Motor neuron (in vitro differentiated cells): Measurements from ENCODE around the gene BTBD9. TPM values are rescaled to one million over a fixed set of nuclear protein-coding genes. Genes with fewer than 3 reads are reported as not detected.

Experiments used
- ATAC-seq, 8 experiments: fragments of 200-7000 bp; cut with Tn5 transposase; replicated peaks in 6 of 8; 2 replicates each; pipeline ENCODE4 v1.8.0; 2021; ENCODE audit warnings: mild to moderate bottlenecking in 8 of 8, moderate library complexity in 8 of 8
- H3K27ac ChIP-seq, 2 donors: fragments of 250-450 bp; sonication (Bioruptor Pico); 2 replicates each; pipeline ENCODE4 v1.9.0; 2021; ENCODE audit warnings: antibody characterized with exemption in 2 of 2, mild to moderate bottlenecking in 2 of 2, moderate library complexity in 1 of 2
- H3K4me1 ChIP-seq, 2 donors: fragments of 250-450 bp; sonication (Bioruptor Pico); replicated peaks in 1 of 2; 2 replicates each; pipeline ENCODE4 v1.6.1; 2021; ENCODE audit warnings: antibody characterized with exemption in 2 of 2, mild to moderate bottlenecking in 2 of 2, moderate library complexity in 1 of 2
- H3K4me3 ChIP-seq, 5 donors: fragments of 250-450 bp; sonication (Bioruptor Pico); 2 replicates each; pipeline ENCODE4 v1.9.0; 2021; ENCODE audit warnings: antibody characterized with exemption in 5 of 5, mild to moderate bottlenecking in 5 of 5, moderate library complexity in 4 of 5
- WGBS, 10 experiments: fragments of 450-650 bp; shearing (Covaris generic); methylation state at CpG; one replicate each; pipeline ENCODE4 v1.0.0; 2022; 5-methylcytosine and 5-hydroxymethylcytosine counted together
- in situ Hi-C, 9 experiments: fragments of 400-800 bp; cut with MboI; loops; one replicate each; pipeline ENCODE4 v1.15.0; 2021; ENCODE audit warnings: low sequenced_read_pairs in 9 of 9, low pct_unique_long_range_greater_than_20kb in 2 of 9; ENCODE audit not compliant: unreplicated experiment in 9 of 9
- total RNA-seq, 8 experiments: library from RNA; unstranded; fragments of 300-600 nt; gene quantifications; 2 replicates each; pipeline versions ENCODE4 v1.2.3 to v1.2.4, GENCODE V29; 2022

BTBD9 gene
- total RNA-seq, 8 experiments from 2014 or later, result 3.8 to 13.0 (median 9.0) TPM

GRCh38 chr6:38580030-38580429 lies 59.7 kb downstream of the BTBD9 start:
- H3K4me3 ChIP-seq, result no peak overlapping the region
- ATAC-seq, result no peak
- H3K4me1 ChIP-seq, result no peaks in the 10 kb centered on the region
- WGBS, 10 experiments, result 87 to 100% (median 96%) methylated on average over 3 to 6 of the region's 6 CpGs; no CpG with 5 or more reads in 1 of the 10 experiments
- H3K27ac ChIP-seq, result no peak overlapping the region
- in situ Hi-C loops, result no loop called here

DNA sequence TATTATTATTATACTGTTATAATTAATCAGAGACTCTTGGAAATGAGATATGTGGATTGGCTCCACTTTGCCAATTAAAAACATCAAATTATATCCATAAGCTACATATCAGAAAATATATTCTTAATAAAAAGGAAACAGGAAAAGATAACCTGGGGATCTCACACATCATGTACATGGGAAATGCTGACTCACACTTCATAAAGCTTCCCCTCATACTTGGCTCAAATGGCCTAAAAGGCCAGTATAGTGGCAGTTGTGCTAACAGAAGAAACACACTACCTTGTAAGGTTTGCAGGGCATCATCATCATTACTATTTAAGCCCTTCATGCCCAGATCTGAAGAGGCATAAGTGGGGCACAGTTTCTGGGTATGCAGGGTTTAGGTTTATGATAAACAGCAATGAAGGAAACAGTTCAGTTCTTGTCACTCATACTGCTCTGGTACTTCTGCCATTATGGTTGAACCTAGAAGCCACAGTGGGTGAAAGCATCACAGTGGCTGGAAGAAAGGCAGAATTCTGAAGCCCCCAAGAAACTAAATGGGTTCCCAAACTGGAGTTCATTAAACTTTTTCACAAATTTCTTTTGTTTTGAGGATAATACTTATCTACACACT lies 60.6 kb downstream of the BTBD9 start:
- in situ Hi-C loops, result no loop called here
- no peak overlapping the region for H3K27ac ChIP-seq
- H3K4me3 ChIP-seq, result no peak overlapping the region
- H3K4me1 ChIP-seq, result no peaks in the 10 kb centered on the region
- ATAC-seq, result no peak

- no peak overlapping the region for H3K27ac ChIP-seq
- H3K4me1 ChIP-seq, result no peaks in the 10 kb centered on the region
- in situ Hi-C loops, result no loop called here
- no peak for ATAC-seq
- H3K4me3 ChIP-seq, result no peak overlapping the region
- 68 to 100% (median 83%) methylated on average over 1 to 6 of the region's 6 CpGs; no CpG with 5 or more reads in 3 of the 10 experiments for WGBS, 10 experiments
Measured at GRCh38 chr6:38578075-38578474, 61.7 kb downstream of the BTBD9 start.

- ATAC-seq, result no peak
- Histone ChIP-seq H3K27ac (no peak overlapping the region), H3K4me3 (no peak overlapping the region), H3K4me1 (no peaks in the 10 kb centered on the region)
- in situ Hi-C loops, result no loop called here
- WGBS, 10 experiments, result 64 to 100% (median 83%) methylated on average over 2 of the region's 2 CpGs
Measured at GRCh38 chr6:38577492-38577891, 62.2 kb downstream of the BTBD9 start.

GRCh38 chr6:38573801-38574395 lies 65.8 kb downstream of the BTBD9 start:
- WGBS, 10 experiments, result 73 to 100% (median 93%) methylated on average over 1 to 6 of the region's 6 CpGs
- Histone ChIP-seq H3K27ac (no peak overlapping the region), H3K4me3 (no peak overlapping the region), H3K4me1 (peaks cover 0 to 2% of the 10 kb centered on the region in 2 donors)
- ATAC-seq, result no peak
- in situ Hi-C loops, result no loop called here

DNA sequence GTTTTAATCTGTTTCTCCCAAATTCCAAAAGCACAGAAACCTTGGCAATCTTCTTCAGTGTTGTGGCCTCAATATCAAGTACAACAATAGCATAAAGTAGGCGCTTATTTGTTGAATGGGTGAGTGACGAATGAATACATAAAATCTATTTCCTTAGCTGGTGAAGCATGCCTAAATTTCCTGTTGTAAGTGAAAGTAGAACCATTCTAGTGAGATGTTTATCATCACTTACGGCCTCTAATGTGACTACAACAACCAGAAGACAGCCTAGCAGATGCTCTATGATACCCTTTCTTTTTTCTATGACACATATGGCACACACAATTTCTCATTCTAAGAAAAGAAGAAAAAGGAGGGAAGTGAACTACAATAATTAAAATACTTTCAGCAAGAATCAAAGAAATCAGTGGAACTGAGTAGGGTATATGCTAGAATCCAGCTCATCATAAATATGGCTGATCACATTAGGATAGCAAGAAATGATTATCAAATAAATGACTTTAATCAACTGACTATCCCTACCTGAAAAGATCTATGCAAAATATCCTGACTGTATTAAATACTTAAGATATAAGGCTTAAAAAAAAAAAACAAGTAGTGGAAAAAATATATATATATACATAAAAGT lies 67.4 kb downstream of the BTBD9 start:
- ATAC-seq, result no peak
- Histone ChIP-seq H3K4me3 (no peak overlapping the region), H3K27ac (no peak overlapping the region), H3K4me1 (peaks cover 0 to 2% of the 10 kb centered on the region in 2 donors)
- 50 to 100% (median 84%) methylated on average over 1 to 3 of the region's 3 CpGs; no CpG with 5 or more reads in 1 of the 10 experiments for WGBS, 10 experiments
- in situ Hi-C loops, result no loop called here

DNA sequence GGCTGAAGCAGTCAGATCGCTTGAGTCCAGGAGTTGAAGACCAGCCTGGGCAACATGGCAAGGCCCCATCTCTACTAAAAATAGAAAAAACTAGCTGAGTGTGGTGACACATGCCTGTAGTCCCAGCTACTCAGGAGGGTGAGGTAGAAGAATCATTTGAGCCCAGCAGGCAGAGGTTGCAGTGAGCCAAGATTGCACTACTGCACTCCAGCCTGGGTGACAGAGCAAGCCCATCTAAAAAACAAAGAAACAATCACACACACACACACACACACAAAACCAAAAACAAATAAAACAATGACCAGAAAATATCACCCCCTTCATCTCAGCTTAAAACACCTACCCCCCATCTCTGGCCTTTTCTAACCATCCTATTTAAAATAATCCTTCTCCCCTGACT lies 68.0 kb downstream of the BTBD9 start:
- WGBS, 10 experiments, result 80 to 100% (median 90%) methylated on average over 1 of the region's 1 CpG; no CpG with 5 or more reads in 7 of the 10 experiments

DNA sequence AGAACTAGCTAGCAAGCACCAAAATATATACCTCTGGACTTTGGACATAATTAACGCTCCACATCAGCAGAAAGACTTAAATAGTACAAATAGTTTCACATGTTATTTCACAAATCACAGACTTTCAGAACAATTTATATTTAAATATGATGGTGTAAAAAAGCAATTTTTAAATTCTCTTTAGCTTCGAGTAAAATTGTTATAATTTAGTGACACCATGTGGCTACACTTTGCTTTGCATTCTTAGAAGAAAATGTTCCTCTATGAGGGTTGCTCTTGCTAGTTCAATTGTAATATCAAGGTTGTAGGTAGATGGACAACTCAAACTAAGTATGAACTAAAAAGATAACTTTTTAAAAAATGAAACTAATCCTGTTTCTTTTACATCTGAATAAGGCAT lies 69.0 kb downstream of the BTBD9 start:
- Histone ChIP-seq H3K4me1 (peaks cover 0 to 2% of the 10 kb centered on the region in 2 donors), H3K27ac (no peak overlapping the region), H3K4me3 (no peak overlapping the region)
- in situ Hi-C loops, result no loop called here
- WGBS, 10 experiments, result 10 to 100% (median 48%) methylated on average over 1 to 2 of the region's 2 CpGs
- ATAC-seq, result no peak

More for the DNA sequence above, 68.0 kb downstream of the BTBD9 start:
- Histone ChIP-seq H3K4me1 (peaks cover 0 to 2% of the 10 kb centered on the region in 2 donors), H3K27ac (no peak overlapping the region), H3K4me3 (no peak overlapping the region)
- in situ Hi-C loops, result no loop called here
- no peak for ATAC-seq

GRCh38 chr6:38567436-38567835 lies 72.3 kb downstream of the BTBD9 start:
- 0 to 81% (median 67%) methylated on average over 1 to 5 of the region's 5 CpGs; no CpG with 5 or more reads in 1 of the 10 experiments for WGBS, 10 experiments
- Histone ChIP-seq H3K27ac (no peak overlapping the region), H3K4me1 (peaks cover 0 to 2% of the 10 kb centered on the region in 2 donors), H3K4me3 (no peak overlapping the region)
- peak in 4 of 8 experiments; percentile 11 to 69 (median 36) for ATAC-seq
- in situ Hi-C loops, result no loop called here

- Histone ChIP-seq H3K4me1 (peaks cover 0 to 2% of the 10 kb centered on the region in 2 donors), H3K4me3 (no peak overlapping the region), H3K27ac (no peak overlapping the region)
- no peak for ATAC-seq
- 33 to 100% (median 86%) methylated on average over 1 to 6 of the region's 6 CpGs for WGBS, 10 experiments
- in situ Hi-C loops, result no loop called here
Measured at GRCh38 chr6:38566295-38567030, 73.3 kb downstream of the BTBD9 start.

- 58 to 100% (median 94%) methylated on average over 1 to 4 of the region's 4 CpGs; no CpG with 5 or more reads in 1 of the 10 experiments for WGBS, 10 experiments
- Histone ChIP-seq H3K27ac (no peak overlapping the region), H3K4me3 (no peak overlapping the region), H3K4me1 (no peaks in the 10 kb centered on the region)
- in situ Hi-C loops, result no loop called here
- no peak for ATAC-seq
Measured at GRCh38 chr6:38564301-38564700, 75.4 kb downstream of the BTBD9 start.

GRCh38 chr6:38555606-38556005 lies 84.1 kb downstream of the BTBD9 start:
- ATAC-seq, result no peak
- in situ Hi-C loops, result no loop called here
- Histone ChIP-seq H3K27ac (no peak overlapping the region), H3K4me1 (no peaks in the 10 kb centered on the region), H3K4me3 (no peak overlapping the region)
- 52 to 91% (median 85%) methylated on average over 2 to 3 of the region's 3 CpGs for WGBS, 10 experiments
